GM23248 (cell line): Measurements from ENCODE around the gene ANO5.

Source experiments
- EZH2 ChIP-seq: fragments of 200-600 bp; sonication (generic); IDR thresholded peaks from 2 replicates; pipeline ENCODE4 v1.6.1; 2018; ENCODE audit warnings: antibody characterized with exemption, mild to moderate bottlenecking; ENCODE audit not compliant: insufficient read depth, poor library complexity, severe bottlenecking
- EZH2phosphoT487 ChIP-seq: fragments of 200-600 bp; sonication (generic); IDR thresholded peaks from 2 replicates; pipeline ENCODE4 v1.6.1; 2018; ENCODE audit warnings: antibody characterized with exemption, moderate library complexity, mild to moderate bottlenecking, low read depth; ENCODE audit not compliant: insufficient read depth

DNA sequence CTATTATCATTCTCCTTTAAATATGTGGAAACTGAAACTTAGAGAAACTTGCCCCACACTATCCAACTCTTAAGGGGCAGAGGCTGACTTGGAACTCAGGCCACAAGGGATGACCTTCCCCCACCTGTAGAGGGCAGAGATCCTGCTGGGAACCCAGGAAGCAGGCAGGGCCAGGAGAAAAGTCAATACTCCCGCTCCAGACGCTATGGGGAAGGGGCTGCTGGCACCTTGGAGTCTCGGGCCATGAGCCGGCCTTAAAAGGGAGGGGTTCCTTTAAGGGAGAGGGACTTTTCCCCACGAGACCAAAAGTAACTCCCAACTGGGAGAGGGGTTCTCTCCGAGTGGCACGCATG, 620 bp upstream of the ANO5 start:
- TF ChIP-seq EZH2 = no peak
- no peak for TF ChIP-seq EZH2phosphoT487
